ENCODE results near the gene UBE2M.

GRCh38 chr19:58566989-58567388 is 8.6 kb upstream of the UBE2M start:
- no peak for TF ChIP-seq POLR2AphosphoS5 (IDR thresholded peaks at IDR 0.05; ENCODE audit: low read depth)
- TF ChIP-seq, protein P1, sequence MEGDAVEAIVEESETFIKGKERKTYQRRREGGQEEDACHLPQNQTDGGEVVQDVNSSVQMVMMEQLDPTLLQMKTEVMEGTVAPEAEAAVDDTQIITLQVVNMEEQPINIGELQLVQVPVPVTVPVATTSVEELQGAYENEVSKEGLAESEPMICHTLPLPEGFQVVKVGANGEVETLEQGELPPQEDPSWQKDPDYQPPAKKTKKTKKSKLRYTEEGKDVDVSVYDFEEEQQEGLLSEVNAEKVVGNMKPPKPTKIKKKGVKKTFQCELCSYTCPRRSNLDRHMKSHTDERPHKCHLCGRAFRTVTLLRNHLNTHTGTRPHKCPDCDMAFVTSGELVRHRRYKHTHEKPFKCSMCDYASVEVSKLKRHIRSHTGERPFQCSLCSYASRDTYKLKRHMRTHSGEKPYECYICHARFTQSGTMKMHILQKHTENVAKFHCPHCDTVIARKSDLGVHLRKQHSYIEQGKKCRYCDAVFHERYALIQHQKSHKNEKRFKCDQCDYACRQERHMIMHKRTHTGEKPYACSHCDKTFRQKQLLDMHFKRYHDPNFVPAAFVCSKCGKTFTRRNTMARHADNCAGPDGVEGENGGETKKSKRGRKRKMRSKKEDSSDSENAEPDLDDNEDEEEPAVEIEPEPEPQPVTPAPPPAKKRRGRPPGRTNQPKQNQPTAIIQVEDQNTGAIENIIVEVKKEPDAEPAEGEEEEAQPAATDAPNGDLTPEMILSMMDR (conservative IDR thresholded peaks at IDR 0.05; ENCODE audit: low read depth in 2 of 2): no peak
- TF ChIP-seq, protein P2, sequence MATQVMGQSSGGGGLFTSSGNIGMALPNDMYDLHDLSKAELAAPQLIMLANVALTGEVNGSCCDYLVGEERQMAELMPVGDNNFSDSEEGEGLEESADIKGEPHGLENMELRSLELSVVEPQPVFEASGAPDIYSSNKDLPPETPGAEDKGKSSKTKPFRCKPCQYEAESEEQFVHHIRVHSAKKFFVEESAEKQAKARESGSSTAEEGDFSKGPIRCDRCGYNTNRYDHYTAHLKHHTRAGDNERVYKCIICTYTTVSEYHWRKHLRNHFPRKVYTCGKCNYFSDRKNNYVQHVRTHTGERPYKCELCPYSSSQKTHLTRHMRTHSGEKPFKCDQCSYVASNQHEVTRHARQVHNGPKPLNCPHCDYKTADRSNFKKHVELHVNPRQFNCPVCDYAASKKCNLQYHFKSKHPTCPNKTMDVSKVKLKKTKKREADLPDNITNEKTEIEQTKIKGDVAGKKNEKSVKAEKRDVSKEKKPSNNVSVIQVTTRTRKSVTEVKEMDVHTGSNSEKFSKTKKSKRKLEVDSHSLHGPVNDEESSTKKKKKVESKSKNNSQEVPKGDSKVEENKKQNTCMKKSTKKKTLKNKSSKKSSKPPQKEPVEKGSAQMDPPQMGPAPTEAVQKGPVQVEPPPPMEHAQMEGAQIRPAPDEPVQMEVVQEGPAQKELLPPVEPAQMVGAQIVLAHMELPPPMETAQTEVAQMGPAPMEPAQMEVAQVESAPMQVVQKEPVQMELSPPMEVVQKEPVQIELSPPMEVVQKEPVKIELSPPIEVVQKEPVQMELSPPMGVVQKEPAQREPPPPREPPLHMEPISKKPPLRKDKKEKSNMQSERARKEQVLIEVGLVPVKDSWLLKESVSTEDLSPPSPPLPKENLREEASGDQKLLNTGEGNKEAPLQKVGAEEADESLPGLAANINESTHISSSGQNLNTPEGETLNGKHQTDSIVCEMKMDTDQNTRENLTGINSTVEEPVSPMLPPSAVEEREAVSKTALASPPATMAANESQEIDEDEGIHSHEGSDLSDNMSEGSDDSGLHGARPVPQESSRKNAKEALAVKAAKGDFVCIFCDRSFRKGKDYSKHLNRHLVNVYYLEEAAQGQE (IDR thresholded peaks at IDR 0.05; ENCODE audit: unreplicated experiment): no peak

Measured in GM23338 (cell line).